Heart left ventricle (tissue), 16 donors: ENCODE measurements around the gene TMC4. TPM values are rescaled to one million over a fixed set of nuclear protein-coding genes. Genes with fewer than 3 reads are reported as not detected.
"Not testable (repeated sequence)": the region's sequence is repeated elsewhere in the genome, so short reads cannot be mapped to it uniquely, and the experiment has no call there.

ENCODE experiments used
- ATAC-seq, 4 donors: fragments of 200-7000 bp; cut with Tn5 transposase; one replicate each; pipeline ENCODE4 v1.9.1; 2020 to 2022; ENCODE audit warnings: moderate library complexity in 4 of 4, mild to moderate bottlenecking in 3 of 4, moderate number of reproducible peaks in 1 of 4
- DNase-seq, 5 donors: peaks; one replicate each; pipeline ENCODE4 v3.0.0-alpha.2; 2020
- H3K27ac ChIP-seq, 12 donors: fragments of 200-600 bp; sonication (generic) in 4 of 12; one replicate each; pipeline versions ENCODE4 v1.5.0 to v1.8.0; 2016 to 2022; ENCODE audit warnings: mild to moderate bottlenecking in 2 of 12
- H3K27me3 ChIP-seq, 9 donors: fragments of 200-600 bp; sonication (generic) in 2 of 9; one replicate each; pipeline versions ENCODE4 v1.5.1 to v1.8.0; 2016 to 2022; ENCODE audit warnings: mild to moderate bottlenecking in 3 of 9
- H3K36me3 ChIP-seq, 9 donors: fragments of 200-600 bp; sonication (generic) in 2 of 9; one replicate each; pipeline versions ENCODE4 v1.5.0 to v1.8.0; 2018 to 2022; ENCODE audit warnings: mild to moderate bottlenecking in 2 of 9
- H3K4me1 ChIP-seq, 12 donors: fragments of 200-600 bp; sonication (generic) in 4 of 12; one replicate each; pipeline versions ENCODE4 v1.5.0 to v1.8.0; 2016 to 2022; ENCODE audit warnings: mild to moderate bottlenecking in 3 of 12
- H3K4me3 ChIP-seq, 12 donors: fragments of 200-600 bp; sonication (generic) in 4 of 12; one replicate each; pipeline versions ENCODE4 v1.5.0 to v1.8.0; 2017 to 2022; ENCODE audit warnings: mild to moderate bottlenecking in 9 of 12, moderate library complexity in 4 of 12
- H3K9me3 ChIP-seq, 12 donors: fragments of 200-600 bp; sonication (generic) in 4 of 12; one replicate each; pipeline versions ENCODE4 v1.5.0 to v1.8.0; 2016 to 2022; ENCODE audit warnings: mild to moderate bottlenecking in 1 of 12
- POLR2A ChIP-seq, 2 donors: fragments of 450-650 bp; IDR thresholded peaks; one replicate each; pipeline ENCODE4 v1.6.1; 2017; ENCODE audit warnings: antibody characterized with exemption in 2 of 2, mild to moderate bottlenecking in 2 of 2, moderate library complexity in 2 of 2
- WGBS, 4 donors: extraction: QIAGEN DNeasy Blood & Tissue Kit in 2 of 4; methylation state at CpG; one replicate each; pipeline versions ENCODE4 v1.1.5 to v1.1.7; 2013 to 2018; 5-methylcytosine and 5-hydroxymethylcytosine counted together
- intact Hi-C, 10 donors: fragments of 100-400 bp; cut with DNase I; formaldehyde crosslinking; loops; one replicate each; pipeline versions ENCODE4 v1.11.1 to v1.14.2; 2022
- polyA plus RNA-seq, 2 donors: library from polyadenylated mRNA; stranded (reverse); fragments of 200-250 nt; gene quantifications; one replicate each; pipeline ENCODE4 v1.2.3, GENCODE V29; 2013
- total RNA-seq, 9 donors: library from RNA; depleted of rRNA in 2 of 9; stranded (reverse); fragments of >200 nt in 2 of 9; fragmentation: NEBNext Ultra II Directional in 3 of 9; extraction: Animal tissue kit (Norgen Biotek cat#: 25700) in 3 of 9; gene quantifications; one replicate each; pipeline versions ENCODE4 v1.1.0 to v1.2.4, GENCODE V29; 2016 to 2023
- TF ChIP-seq, protein P1 (sequence below), 12 donors: fragments of 200-600 bp; sonication (generic) in 4 of 12; IDR thresholded peaks; one replicate each; pipeline versions ENCODE4 v1.5.0 to v1.8.0; 2018 to 2022; ENCODE audit warnings: antibody characterized with exemption in 12 of 12, mild to moderate bottlenecking in 5 of 12
- donor health status: ischemic (EF 13 %, LVEDD 7.1; RV severe dilation, severe dysfunction).
- donor health status: healthy with polysubstance abuse.
- donor health status: DM: no; HTN: yes; CAD: no.
- donor health status: DM: no; HTN: no; CAD: no.
- donor health status: ischemic (EF 25% LVEDD 6.9; RV normal size, moderate dysfunction).
- donor health status: ischemic (EF 25% LVEDD 5.7; RV mildly dilated, moderate dysfunction).
- donor health status: healthy.
- donor health status: DM: yes; HTN: yes; CAD: no.
- donor health status: ischemic (EF 35%, LVEDD 5.7; RV mildly dilated, moderate dysfunction).
- donor health status: nonischemic (EF 11% LVEDD 7.7; RV severe dilation, severe dysfunction).
- donor health status: DM: yes; HTN: yes; CAD: no.
- donor health status: PGD.
- donor health status: ischemic (EF 29% LVEDD 5.4; RV normal size, mild dysfunction).
- donor health status: nonischemic (EF 23%, LVEDD 6.1; RV moderate dilation, normal function).

The TMC4 gene
- total and polyA plus RNA-seq, 11 donors = 0.58 to 4.5 (median 2.1) TPM; not detected in 1

DNA sequence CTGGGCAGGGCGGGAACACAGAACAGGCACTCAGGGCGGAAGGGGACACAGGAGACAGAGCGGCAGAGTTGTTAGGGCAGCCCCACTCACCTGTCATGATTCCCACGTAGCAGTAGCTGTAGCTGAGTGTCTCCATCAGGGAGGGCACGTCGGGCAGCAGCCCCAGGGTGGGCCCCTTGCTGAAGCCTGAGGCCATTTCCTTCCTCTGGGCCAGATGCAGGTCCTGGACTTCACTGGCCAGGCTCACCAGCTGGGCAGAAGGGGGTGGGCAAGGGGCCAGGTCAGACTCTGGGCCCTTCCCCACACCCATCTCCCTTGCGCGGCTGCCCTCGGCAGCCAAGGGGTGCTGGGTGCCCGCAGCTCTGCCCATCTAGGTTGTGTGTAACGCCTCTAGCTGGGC, 10.5 kb upstream of the TMC4 start:
- peaks cover 0 to 25% (median 6%) of the 10 kb centered on the region in 9 donors for H3K36me3 ChIP-seq
- H3K27me3 ChIP-seq = no peaks in the 10 kb centered on the region
- intact Hi-C loops = no loop called here
- DNase-seq (no peak), ATAC-seq (no peak)
- no peaks in the 10 kb centered on the region for H3K9me3 ChIP-seq
- H3K27ac ChIP-seq = no peak overlapping the region
- H3K4me1 ChIP-seq = peaks cover 0 to 6% (median 4%) of the 10 kb centered on the region in 12 donors
- H3K4me3 ChIP-seq = no peak overlapping the region
- WGBS, 4 donors = 88 to 95% (median 91%) methylated on average over 9 to 11 of the region's 11 CpGs
- no peak for TF ChIP-seq POLR2A (IDR thresholded peaks at IDR 0.05)

DNA sequence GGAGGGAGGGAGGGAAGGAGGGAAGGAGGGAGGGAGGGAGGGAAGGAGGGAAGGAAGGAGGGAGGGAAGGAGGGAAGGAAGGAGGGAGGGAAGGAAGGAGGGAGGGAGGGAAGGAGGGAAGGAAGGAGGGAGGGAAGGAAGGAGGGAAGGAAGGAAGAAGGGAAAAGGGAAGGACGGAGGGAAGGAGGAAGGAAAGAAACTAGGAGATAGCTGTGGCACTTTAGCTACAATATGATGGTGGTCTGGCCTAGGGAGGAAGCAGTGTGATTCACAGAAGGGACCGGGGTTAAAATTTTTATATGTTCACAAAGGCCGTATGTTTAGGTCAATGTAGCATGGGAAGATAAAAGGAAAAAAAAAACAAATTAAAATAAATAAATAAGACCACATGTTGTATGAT, 8.9 kb upstream of the TMC4 start:
- 88 to 96% (median 92%) methylated on average over 3 of the region's 3 CpGs for whole genome bisulfite sequencing, 4 donors
- H3K27ac ChIP-seq, DNase-seq, H3K4me1 ChIP-seq, intact Hi-C loops, ATAC-seq, H3K4me3 ChIP-seq, H3K9me3 ChIP-seq, H3K27me3 ChIP-seq: not testable (repeated sequence)
- peaks cover 0 to 30% (median 6%) of the 10 kb centered on the region in 9 donors for H3K36me3 ChIP-seq

DNA sequence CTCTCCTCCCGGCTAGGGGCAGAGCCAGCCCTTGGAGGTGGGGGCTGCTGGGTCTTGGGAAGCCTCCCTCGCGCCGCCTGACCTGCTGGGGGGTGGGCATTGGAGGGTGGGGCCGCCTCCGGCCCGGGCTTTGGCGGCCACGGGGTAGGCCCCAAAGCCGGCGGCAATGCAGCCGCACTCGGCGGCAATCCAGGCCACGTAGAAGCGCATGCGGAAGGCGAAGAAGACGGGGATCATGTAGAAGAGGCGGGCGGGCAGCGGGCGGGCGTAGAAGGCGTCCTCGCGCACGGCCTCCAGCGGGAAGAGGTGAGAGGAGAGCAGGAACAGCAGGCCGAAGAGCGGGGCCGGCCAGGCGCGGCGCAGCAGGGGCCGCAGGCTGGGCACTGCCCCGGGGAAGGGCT, 7.7 kb upstream of the TMC4 start:
- intact Hi-C loops = no loop called here
- DNase-seq = no peak
- no peak overlapping the region for H3K4me3 ChIP-seq
- no peak for TF ChIP-seq POLR2A (IDR thresholded peaks at IDR 0.05)
- TF ChIP-seq, protein P1, sequence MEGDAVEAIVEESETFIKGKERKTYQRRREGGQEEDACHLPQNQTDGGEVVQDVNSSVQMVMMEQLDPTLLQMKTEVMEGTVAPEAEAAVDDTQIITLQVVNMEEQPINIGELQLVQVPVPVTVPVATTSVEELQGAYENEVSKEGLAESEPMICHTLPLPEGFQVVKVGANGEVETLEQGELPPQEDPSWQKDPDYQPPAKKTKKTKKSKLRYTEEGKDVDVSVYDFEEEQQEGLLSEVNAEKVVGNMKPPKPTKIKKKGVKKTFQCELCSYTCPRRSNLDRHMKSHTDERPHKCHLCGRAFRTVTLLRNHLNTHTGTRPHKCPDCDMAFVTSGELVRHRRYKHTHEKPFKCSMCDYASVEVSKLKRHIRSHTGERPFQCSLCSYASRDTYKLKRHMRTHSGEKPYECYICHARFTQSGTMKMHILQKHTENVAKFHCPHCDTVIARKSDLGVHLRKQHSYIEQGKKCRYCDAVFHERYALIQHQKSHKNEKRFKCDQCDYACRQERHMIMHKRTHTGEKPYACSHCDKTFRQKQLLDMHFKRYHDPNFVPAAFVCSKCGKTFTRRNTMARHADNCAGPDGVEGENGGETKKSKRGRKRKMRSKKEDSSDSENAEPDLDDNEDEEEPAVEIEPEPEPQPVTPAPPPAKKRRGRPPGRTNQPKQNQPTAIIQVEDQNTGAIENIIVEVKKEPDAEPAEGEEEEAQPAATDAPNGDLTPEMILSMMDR (IDR thresholded peaks at IDR 0.05) = no peak
- 95 to 96% (median 96%) methylated on average over 36 to 37 of the region's 37 CpGs for WGBS, 4 donors
- no peaks in the 10 kb centered on the region for H3K27me3 ChIP-seq
- ATAC-seq = peak in 1 of 4 donors; percentile 11
- H3K27ac ChIP-seq = no peak overlapping the region
- H3K4me1 ChIP-seq = no peaks in the 10 kb centered on the region
- peaks cover 0 to 35% (median 6%) of the 10 kb centered on the region in 9 donors for H3K36me3 ChIP-seq
- no peaks in the 10 kb centered on the region for H3K9me3 ChIP-seq

DNA sequence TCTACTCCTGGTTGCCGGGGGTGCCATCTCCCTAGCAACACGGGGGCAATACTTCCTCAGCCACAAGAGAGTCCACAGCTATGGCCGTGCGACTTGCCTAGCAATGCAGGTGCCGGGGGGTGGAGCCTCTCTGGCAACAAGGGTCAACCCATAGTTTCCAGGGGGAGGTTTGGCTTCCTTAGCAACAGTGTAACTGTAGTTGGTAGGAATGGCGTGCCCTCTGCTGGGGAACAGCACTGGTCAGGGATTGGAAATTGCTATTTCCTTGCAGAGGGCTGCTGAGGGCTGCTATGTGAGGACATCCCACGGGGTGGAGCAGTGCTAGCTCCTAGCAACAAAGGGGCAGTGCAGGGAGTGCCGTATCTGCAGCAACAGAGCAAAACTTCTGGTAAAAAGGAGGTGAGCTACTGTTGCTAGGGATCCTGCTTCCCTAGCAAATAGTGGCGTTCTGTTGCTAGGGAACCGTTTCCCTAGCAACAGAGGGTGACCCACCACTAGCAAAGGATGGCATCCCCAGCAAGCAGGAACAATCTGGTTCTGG, 7.0 kb upstream of the TMC4 start:
- 56 to 82% (median 67%) methylated on average over 7 to 10 of the region's 10 CpGs for WGBS, 4 donors
- intact Hi-C loops = no loop called here
- no peaks in the 10 kb centered on the region for H3K9me3 ChIP-seq
- TF ChIP-seq, protein P1 (IDR thresholded peaks at IDR 0.05) = peak in 2 of 12 donors; percentile 14 to 26
- TF ChIP-seq POLR2A (IDR thresholded peaks at IDR 0.05) = no peak
- H3K36me3 ChIP-seq = peaks cover 0 to 35% (median 6%) of the 10 kb centered on the region in 9 donors
- no peaks in the 10 kb centered on the region for H3K27me3 ChIP-seq
- H3K4me1 ChIP-seq = no peaks in the 10 kb centered on the region
- H3K4me3 ChIP-seq = no peak overlapping the region
- DNase-seq (no peak), ATAC-seq (peak in 2 of 4 donors; percentile 39 to 44)
- H3K27ac ChIP-seq = no peak overlapping the region

DNA sequence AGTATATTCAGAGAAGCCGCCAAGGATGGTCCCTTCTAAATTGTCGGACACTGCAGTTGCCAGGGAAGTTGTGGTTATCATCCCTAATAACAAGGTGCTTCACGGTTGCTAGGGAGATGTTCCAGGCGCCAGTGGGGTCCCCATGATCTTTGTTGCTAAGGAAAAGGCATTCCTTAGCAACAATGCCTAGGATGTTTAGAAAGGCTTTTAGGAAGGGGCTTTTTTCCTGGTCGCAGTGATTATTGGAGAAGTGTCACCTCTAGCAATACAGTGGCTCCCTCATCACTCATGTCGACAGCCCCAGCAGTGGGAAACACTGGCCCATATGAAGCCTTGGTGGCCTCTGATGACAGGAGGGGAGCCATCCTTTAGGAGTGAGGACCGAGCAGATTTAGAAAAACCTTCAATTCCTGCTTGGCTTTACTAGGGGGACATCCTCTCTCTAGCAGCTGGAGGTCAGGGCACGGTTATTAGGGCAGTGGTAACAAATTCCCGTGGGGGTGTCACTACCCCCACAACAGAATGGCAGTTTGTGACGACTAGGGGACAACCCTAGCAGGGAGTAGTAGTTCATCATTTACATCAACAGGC, 6.4 kb upstream of the TMC4 start:
- peaks cover 0 to 35% (median 6%) of the 10 kb centered on the region in 9 donors for H3K36me3 ChIP-seq
- 81 to 91% (median 86%) methylated on average over 10 of the region's 10 CpGs for WGBS, 4 donors

More for the DNA sequence above, 6.4 kb upstream of the TMC4 start:
- DNase-seq (no peak), ATAC-seq (no peak)
- Histone ChIP-seq H3K27me3 (no peaks in the 10 kb centered on the region), H3K4me1 (no peaks in the 10 kb centered on the region), H3K27ac (no peak overlapping the region), H3K4me3 (no peak overlapping the region), H3K9me3 (no peaks in the 10 kb centered on the region)
- no peak for TF ChIP-seq POLR2A (IDR thresholded peaks at IDR 0.05)
- TF ChIP-seq, protein P1 (IDR thresholded peaks at IDR 0.05) = no peak
- intact Hi-C loops = no loop called here
